GM23248 (cell line): Measurements from ENCODE around the gene GHRH. TPM values are rescaled to one million over a fixed set of nuclear protein-coding genes. Genes with fewer than 3 reads are reported as not detected.

Experiments
- DNase-seq: peaks from one replicate; pipeline ENCODE4 v3.0.0-alpha.2; 2015
- H2AFZ ChIP-seq: fragments of 200-600 bp; sonication (generic); 2 replicates; pipeline ENCODE4 v1.6.1; 2016; ENCODE audit warnings: antibody characterized with exemption
- H3F3A ChIP-seq: fragments of 200-600 bp; sonication (generic); 2 replicates; pipeline ENCODE4 v1.6.1; 2016; ENCODE audit warnings: mild to moderate bottlenecking, antibody characterized with exemption, mixed run types; ENCODE audit not compliant: insufficient read depth
- H3K27ac ChIP-seq: fragments of 200-600 bp; sonication (generic); 2 replicates; pipeline ENCODE4 v1.5.1; 2016; ENCODE audit warnings: mild to moderate bottlenecking
- H3K27me3 ChIP-seq: fragments of 200-600 bp; sonication (generic); replicated peaks from 2 replicates; pipeline ENCODE4 v1.6.1; 2016; ENCODE audit warnings: mild to moderate bottlenecking; ENCODE audit not compliant: insufficient read depth
- H3K36me3 ChIP-seq: fragments of 200-600 bp; sonication (generic); 2 replicates; pipeline ENCODE4 v1.6.1; 2016; ENCODE audit warnings: low read depth, mild to moderate bottlenecking
- H3K4me1 ChIP-seq: fragments of 200-600 bp; sonication (generic); 2 replicates; pipeline ENCODE4 v1.6.1; 2016; ENCODE audit warnings: mild to moderate bottlenecking; ENCODE audit not compliant: insufficient read depth
- H3K4me2 ChIP-seq: fragments of 200-600 bp; sonication (generic); one replicate; pipeline ENCODE4 v1.6.1; 2016; ENCODE audit warnings: mild to moderate bottlenecking; ENCODE audit not compliant: unreplicated experiment
- H3K4me3 ChIP-seq: fragments of 200-600 bp; sonication (generic); 2 replicates; pipeline ENCODE4 v1.5.1; 2016; ENCODE audit warnings: mild to moderate bottlenecking
- H3K79me2 ChIP-seq: fragments of 200-600 bp; sonication (generic); 2 replicates; pipeline ENCODE4 v1.6.1; 2016; ENCODE audit warnings: mild to moderate bottlenecking; ENCODE audit not compliant: insufficient read depth
- H3K9ac ChIP-seq: fragments of 200-600 bp; sonication (generic); 2 replicates; pipeline ENCODE4 v1.6.1; 2016; ENCODE audit warnings: mild to moderate bottlenecking
- H3K9me2 ChIP-seq: fragments of 200-600 bp; sonication (generic); 2 replicates; pipeline ENCODE4 v1.6.1; 2016; ENCODE audit warnings: mixed run types, mild to moderate bottlenecking, moderate library complexity; ENCODE audit not compliant: insufficient read depth
- H3K9me3 ChIP-seq: fragments of 200-600 bp; sonication (generic); one replicate; pipeline ENCODE4 v1.6.1; 2017; ENCODE audit warnings: low read depth
- H4K20me1 ChIP-seq: fragments of 200-600 bp; sonication (generic); 2 replicates; pipeline ENCODE4 v1.6.0; 2016; ENCODE audit not compliant: insufficient read depth
- EZH2 ChIP-seq: fragments of 200-600 bp; sonication (generic); IDR thresholded peaks from 2 replicates; pipeline ENCODE4 v1.6.1; 2018; ENCODE audit warnings: antibody characterized with exemption, mild to moderate bottlenecking; ENCODE audit not compliant: insufficient read depth, poor library complexity, severe bottlenecking
- EZH2phosphoT487 ChIP-seq: fragments of 200-600 bp; sonication (generic); IDR thresholded peaks from 2 replicates; pipeline ENCODE4 v1.6.1; 2018; ENCODE audit warnings: antibody characterized with exemption, moderate library complexity, mild to moderate bottlenecking, low read depth; ENCODE audit not compliant: insufficient read depth
- WGBS, 2 experiments: methylation state at CpG; one replicate each; pipeline ENCODE4 v1.1.6; 2015 to 2017; ENCODE audit warnings: low lambda C conversion rate in 2 of 2, low coverage in 1 of 2; ENCODE audit errors: missing lambda C conversion rate in 2 of 2; 5-methylcytosine and 5-hydroxymethylcytosine counted together
- in situ Hi-C: fragments of 300-500 bp; cut with MboI; formaldehyde crosslinking; loops from 2 replicates; pipeline ENCODE4 v1.15.0; 2020
- polyA plus RNA-seq: library from polyadenylated mRNA; unstranded; fragments of >200 nt; fragmentation: Nextera tagmentation; extraction: Ambion mirVana; gene quantifications from 2 replicates; pipeline ENCODE4 v1.2.1, GENCODE V29; 2016
- total RNA-seq: library from RNA; depleted of rRNA; stranded (reverse); fragments of >200 nt; shearing (Covaris generic); gene quantifications from 2 replicates; pipeline ENCODE4 v1.2.3, GENCODE V29; 2014

GHRH gene
- total and polyA plus RNA-seq, 2 experiments from 2014 or later: not detected

DNA sequence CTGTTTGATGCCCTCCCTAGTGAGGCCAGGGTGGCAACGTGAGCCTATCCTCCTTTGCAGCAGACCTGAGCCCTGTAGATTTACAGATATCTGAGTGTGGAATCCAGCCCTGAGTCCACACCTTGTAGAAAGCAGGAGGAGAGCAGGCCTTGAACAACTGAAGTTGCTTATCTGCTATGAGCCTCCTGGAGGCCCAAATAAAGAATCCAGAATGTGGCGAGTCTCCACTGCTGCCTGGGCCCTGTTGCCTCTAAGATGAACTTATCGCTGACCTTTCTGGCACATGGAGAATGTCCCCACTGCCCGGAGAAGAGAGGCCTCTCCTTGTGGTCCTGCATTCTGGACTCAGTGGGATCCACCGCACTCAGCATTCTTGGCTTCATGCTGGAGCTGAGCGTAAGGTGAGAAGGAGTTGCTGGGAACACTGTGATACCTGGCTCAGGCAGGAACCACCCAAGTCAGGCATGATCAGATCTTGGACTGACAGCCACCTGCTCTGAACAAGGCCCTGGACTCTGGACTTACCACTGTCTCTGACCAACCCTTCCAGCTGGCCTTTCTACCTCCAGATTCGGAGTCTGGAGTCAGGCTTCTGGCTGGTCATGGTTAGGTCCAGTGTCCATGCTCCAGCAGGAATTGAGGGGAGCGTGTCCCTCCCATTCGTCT, 22.0 kb upstream of the GHRH start:
- Histone ChIP-seq H4K20me1 (no peaks in the 10 kb centered on the region), H3K27me3 (no peaks in the 10 kb centered on the region), H3K27ac (no peak overlapping the region), H3K79me2 (no peaks in the 10 kb centered on the region), H3K9me2 (no peaks in the 10 kb centered on the region), H2AFZ (peak overlapping the region; percentile 99; the same call in 1 of the 2 replicates), H3K9ac (no peak overlapping the region), H3K36me3 (no peaks in the 10 kb centered on the region), H3K4me1 (peaks cover 12% of the 10 kb centered on the region), H3K4me2 (no peak overlapping the region), H3F3A (peaks cover 14% of the 10 kb centered on the region; the same call in 1 of the 2 replicates), H3K4me3 (no peak overlapping the region), H3K9me3 (no peaks in the 10 kb centered on the region)
- WGBS, 2 experiments: 87 to 93% methylated on average over 9 of the region's 9 CpGs
- TF ChIP-seq EZH2phosphoT487: no peak
- TF ChIP-seq EZH2: no peak
- no peak for DNase-seq
- in situ Hi-C loops: loop anchor here (10.0 kb wide), 1 partner anchor 101 kb away; no protein-coding TSS in a partner anchor

DNA sequence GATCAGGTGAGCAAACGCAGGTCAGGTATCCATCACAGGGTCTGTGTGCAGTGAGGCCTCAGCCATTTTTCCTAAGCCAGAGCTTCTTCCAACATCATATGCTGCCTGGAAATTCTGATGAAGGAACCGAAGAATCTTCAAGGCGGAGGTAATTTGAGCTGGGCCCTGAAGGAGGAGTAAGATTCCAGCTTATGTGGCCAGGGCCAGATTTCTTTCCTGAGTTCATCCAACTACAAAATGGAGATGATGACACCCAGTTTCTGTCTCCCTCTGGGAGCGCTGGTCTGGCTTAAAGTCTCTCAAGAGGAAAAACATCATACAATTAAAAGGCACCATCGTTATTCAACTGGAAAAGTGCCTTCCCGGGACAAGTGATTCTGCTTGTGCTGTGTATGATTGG, 20.9 kb upstream of the GHRH start:
- peak overlapping the region; percentile 99 for H2AFZ ChIP-seq
- peaks cover 12% of the 10 kb centered on the region for H3K4me1 ChIP-seq
- peak; percentile 94 for DNase-seq
- no peaks in the 10 kb centered on the region for H3K27me3 ChIP-seq
- 3 to 5% methylated on average over 6 of the region's 6 CpGs for WGBS, 2 experiments
- TF ChIP-seq EZH2phosphoT487: no peak
- peaks cover 14% of the 10 kb centered on the region; the same call in 1 of the 2 replicates for H3F3A ChIP-seq
- no peaks in the 10 kb centered on the region for H4K20me1 ChIP-seq
- H3K9me2 ChIP-seq: no peaks in the 10 kb centered on the region
- H3K27ac ChIP-seq: peak overlapping the region; percentile 50
- H3K36me3 ChIP-seq: no peaks in the 10 kb centered on the region
- H3K79me2 ChIP-seq: no peaks in the 10 kb centered on the region
- H3K4me2 ChIP-seq: peak overlapping the region; percentile 33
- H3K9ac ChIP-seq: peak overlapping the region; percentile 69
- H3K4me3 ChIP-seq: no peak overlapping the region
- H3K9me3 ChIP-seq: no peaks in the 10 kb centered on the region
- in situ Hi-C loops: loop anchor here (10.0 kb wide), 1 partner anchor 102 kb away; no protein-coding TSS in a partner anchor

DNA sequence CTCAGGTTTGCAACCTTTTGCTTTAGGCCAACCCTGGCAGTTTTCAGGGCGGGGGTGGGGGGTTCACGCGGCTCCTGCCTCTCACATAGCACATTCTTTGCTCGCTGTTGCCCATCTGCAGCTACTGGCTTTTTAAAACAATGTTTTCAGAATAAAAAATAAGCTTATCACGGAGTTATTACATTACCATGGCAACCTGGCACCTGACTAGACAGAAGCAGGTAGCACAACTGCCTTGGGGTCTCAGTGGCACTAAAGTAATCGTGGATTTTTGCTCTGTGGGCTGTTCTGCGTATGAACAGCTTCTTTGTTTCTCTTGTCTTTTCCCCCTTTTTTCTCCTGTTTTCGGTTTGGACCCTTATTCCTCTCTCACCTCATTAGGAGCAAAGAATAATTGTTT, 18.8 kb upstream of the GHRH start:
- WGBS, 2 experiments: 80% methylated on average over 8 of the region's 8 CpGs
- Histone ChIP-seq H4K20me1 (no peaks in the 10 kb centered on the region), H3K27ac (no peak overlapping the region), H3K79me2 (no peaks in the 10 kb centered on the region), H3K9me2 (no peaks in the 10 kb centered on the region), H3F3A (peaks cover 14% of the 10 kb centered on the region; the same call in 1 of the 2 replicates), H3K4me2 (no peak overlapping the region), H3K4me1 (peaks cover 19% of the 10 kb centered on the region), H3K9me3 (no peaks in the 10 kb centered on the region), H3K4me3 (no peak overlapping the region), H3K36me3 (no peaks in the 10 kb centered on the region), H3K27me3 (no peaks in the 10 kb centered on the region), H3K9ac (no peak overlapping the region), H2AFZ (no peak overlapping the region)
- no peak for TF ChIP-seq EZH2phosphoT487
- no peak for TF ChIP-seq EZH2
- in situ Hi-C loops: loop anchor here (10.0 kb wide), 1 partner anchor 104 kb away; no protein-coding TSS in a partner anchor
- no peak for DNase-seq

DNA sequence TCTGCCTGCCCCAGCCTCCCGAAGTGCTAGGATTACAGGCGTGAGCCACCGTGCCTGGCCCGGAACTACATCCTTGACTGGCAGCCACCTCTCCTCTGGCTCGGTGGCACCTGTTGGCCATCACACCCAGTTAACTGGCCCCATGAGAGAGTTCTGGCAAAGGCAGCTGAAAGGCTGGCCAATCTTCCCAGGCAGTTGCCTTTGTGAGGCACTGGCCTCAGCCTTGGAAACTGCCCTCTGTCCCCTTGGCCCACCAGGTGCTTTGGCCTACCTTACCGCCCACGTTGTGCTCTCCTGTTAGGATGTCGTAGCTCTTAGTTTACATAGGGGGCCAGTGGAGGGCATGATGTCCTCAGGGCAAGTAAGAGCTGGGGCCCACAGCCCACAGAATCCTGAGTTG, 18.2 kb upstream of the GHRH start:
- in situ Hi-C loops: loop anchor here (10.0 kb wide), 1 partner anchor 105 kb away; no protein-coding TSS in a partner anchor

More for the DNA sequence above, 18.2 kb upstream of the GHRH start:
- Histone ChIP-seq H2AFZ (no peak overlapping the region), H3F3A (peaks cover 14% of the 10 kb centered on the region; the same call in 1 of the 2 replicates), H3K36me3 (no peaks in the 10 kb centered on the region), H3K27me3 (no peaks in the 10 kb centered on the region), H3K27ac (no peak overlapping the region), H3K4me3 (no peak overlapping the region), H3K4me2 (no peak overlapping the region), H3K9me2 (no peaks in the 10 kb centered on the region), H3K9me3 (no peaks in the 10 kb centered on the region), H3K9ac (no peak overlapping the region), H3K79me2 (no peaks in the 10 kb centered on the region), H3K4me1 (peaks cover 19% of the 10 kb centered on the region), H4K20me1 (no peaks in the 10 kb centered on the region)
- WGBS, 2 experiments: 67 to 74% methylated on average over 7 of the region's 8 CpGs
- TF ChIP-seq EZH2phosphoT487: no peak
- TF ChIP-seq EZH2: no peak
- DNase-seq: no peak
